CMK (cell line): ENCODE measurements around the gene LRRK1.

ENCODE experiments used
- DNase-seq: peaks from one replicate; pipeline ENCODE4 v3.0.0-alpha.2; 2010; ENCODE audit warnings: low read depth

Gene LRRK1

DNA sequence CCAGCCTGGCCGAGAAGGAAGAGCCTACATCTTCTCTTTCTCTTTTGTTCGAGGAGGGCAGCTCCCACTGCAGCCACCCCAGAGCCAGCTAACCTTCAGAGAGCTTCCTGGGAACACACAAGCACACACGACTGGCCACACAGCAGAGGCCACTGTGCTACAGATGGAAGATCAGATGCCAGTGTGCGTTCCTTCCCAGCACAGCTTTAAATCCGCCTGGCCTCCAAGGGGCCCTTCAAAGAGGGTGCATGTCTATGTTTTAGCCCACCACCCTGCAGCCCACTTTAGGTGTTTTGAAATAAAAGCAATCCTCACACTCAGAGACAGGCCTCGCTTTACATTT is 27.2 kb upstream of the LRRK1 start:
- DNase-seq: no peak

DNA sequence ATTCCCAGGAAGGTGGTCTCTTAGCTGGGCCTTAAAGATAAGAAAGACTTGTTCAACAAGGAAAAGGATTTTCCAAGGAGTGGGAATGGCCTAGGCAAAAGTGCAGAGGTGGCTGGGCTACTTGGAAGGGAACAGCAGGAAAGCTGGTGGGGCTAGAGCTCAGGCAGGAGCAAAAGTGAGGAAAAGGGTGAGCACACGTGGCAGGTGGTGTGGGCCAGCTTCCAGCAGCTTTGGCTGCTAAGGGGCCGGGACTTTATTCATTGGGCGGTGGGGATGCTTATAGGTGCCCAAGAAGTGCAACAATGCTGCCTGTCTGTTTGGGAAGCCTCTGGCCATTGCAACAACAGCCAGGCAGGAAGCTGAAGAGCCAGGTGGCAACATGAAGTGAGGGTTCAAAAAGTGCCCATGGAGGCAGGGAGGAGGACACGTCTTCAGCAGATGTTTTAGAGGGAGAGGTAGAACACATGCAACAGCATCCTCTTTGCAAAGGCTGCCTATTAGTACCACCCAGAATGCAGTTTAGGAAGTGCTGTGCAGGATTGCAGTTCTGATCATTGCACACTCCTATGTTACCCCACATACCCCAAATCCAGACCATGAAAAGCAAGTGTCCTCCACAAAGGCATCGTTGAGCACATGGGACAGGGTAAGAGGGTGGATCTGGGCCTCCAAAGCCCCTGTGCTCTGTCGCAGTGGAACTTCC is 25.7 kb upstream of the LRRK1 start:
- no peak for DNase-seq

DNA sequence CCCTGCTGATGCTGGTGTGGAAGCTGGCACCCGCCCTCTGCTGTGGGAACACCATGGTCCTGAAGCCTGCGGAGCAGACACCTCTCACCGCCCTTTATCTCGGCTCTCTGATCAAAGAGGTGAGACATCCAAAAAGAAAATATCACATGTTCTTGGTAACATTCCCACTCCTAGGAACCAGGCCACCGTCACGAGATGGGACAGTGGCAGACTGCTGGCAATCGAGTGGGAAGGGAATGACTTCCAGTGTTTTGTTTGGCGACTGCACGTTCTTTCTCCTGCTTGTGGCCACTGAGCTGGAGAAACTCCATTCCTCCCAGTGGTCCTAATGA is 25.2 kb upstream of the LRRK1 start:
- no peak for DNase-seq

DNA sequence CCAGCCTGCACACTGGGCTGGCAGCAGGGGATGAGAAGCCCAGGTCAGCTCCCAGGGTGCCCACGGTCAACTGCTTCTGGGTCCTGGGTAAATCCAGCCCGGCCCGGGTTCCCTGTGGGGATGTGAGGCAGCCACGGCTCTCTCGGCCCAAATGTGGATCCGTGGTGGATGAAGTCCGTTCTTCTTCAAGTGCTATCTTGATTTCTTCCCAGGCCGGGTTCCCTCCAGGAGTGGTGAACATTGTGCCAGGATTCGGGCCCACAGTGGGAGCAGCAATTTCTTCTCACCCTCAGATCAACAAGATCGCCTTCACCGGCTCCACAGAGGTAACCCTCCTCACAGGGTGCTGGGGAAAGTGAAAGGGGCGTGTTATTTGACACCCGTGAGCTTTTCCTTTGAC is 23.4 kb upstream of the LRRK1 start:
- DNase-seq: no peak

DNA sequence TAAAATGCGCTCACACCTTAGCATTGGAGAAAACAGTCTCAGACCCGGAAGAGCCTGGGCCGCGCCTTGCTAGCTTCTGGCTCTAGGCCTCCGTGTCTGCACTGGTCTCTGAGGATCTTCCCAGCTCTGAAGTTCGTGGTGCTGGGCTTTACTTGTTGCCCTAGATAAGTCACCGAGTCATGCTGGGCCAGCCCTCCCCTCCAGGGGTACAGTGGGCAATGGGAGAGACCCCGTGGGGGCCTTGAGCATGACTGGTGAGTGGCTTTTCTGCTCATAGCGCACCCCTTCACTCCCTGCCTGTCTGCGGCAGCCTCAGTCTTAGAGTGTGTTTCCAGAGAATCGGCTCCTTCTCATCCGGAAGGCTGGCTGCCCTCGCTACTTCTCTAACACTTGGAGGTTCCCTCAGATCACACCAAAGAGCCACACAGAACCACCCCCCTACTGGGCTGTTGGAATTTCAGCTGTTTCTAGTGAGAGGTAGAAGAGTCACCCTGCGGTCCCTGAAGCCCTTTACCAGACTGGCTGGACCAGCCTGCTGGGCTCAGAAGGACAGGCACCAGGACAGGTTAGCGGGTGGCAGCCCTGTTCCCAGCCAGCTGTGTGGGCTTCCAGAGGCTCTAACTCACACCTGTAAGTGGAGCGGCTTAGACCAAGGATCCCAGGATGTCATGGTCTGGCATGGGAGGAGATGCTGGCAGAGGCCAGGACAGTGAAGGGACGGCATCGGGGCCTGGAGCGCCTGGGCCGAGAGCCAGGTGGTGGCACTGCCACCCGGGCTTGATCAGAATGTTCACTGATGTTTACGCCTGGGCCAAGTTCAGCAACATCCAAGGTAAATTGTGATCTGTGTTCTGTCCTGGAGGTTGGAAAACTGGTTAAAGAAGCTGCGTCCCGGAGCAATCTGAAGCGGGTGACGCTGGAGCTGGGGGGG is 21.7 kb upstream of the LRRK1 start:
- no peak for DNase-seq

DNA sequence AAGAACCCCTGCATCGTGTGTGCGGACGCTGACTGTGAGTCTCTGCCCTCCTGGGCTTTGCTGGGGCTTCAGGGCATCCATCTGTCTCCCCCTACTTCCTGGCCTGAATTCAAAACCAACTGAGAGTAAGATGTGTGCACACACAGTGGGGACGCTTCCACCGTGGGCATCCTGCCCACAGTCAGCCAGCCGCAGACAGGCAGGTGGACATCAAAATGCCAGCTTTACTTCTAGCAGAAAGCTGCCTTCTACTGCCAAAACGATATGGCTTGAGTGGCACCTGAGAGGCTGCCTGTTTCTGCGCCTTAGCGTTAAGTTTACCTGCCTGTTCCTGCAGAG is 21.0 kb upstream of the LRRK1 start:
- DNase-seq: no peak

DNA sequence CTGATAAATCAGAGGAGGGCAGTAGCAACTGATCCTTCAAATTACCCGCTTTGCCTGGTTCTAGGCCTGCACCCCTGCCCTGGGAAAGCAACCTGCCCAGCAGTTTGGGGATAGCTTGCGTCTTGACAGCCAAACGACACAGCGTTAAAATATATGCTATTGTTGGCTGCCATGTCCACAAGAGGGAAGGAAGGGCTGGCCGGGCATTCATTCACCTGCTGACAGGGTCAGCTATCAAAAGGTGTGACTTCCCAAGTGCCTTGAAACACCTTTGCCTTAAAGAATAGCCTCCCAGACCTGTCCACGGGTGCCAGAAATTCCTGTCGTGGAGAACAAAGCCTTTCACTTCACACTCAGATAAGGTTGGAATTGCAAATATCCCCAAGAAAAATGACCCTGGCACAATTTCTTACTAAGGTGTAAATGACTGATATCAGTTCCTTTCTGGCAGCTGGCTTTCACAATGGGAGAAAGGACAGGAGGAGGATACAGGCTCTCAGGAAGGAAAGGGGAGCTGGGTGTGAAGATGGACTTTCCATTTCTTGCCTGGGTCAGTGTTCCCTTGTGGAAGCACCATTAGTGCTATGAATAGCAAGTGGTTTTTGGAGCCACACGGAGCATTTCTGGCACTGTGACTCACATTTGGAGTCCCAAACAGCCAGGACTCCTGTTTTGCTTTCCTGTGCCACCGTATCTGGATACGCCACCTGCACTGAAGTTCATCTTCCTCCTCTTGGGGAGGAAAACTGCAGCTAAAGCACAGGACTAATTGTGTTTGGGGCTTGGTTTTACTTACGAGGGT is 20.3 kb upstream of the LRRK1 start:
- no peak for DNase-seq

DNA sequence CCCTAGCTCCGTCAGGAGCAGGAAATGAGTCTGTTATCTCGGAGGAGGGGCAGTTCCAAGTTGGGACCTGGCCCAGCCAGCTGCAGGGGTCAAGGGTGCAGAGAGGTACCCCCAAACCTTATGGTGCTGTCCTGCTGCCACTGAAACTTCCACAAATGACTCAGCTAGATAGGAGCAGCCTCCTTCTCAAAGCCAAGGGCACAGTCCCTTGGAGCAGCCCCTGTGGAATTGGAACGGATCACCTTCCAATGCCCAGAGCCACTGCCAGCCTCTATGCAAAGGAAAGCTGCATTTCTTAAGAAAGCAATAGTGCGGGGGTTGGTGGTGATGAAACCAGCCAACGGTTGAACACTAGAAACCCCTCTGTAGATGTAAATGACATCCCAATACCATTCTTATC is 19.6 kb upstream of the LRRK1 start:
- DNase-seq: no peak

DNA sequence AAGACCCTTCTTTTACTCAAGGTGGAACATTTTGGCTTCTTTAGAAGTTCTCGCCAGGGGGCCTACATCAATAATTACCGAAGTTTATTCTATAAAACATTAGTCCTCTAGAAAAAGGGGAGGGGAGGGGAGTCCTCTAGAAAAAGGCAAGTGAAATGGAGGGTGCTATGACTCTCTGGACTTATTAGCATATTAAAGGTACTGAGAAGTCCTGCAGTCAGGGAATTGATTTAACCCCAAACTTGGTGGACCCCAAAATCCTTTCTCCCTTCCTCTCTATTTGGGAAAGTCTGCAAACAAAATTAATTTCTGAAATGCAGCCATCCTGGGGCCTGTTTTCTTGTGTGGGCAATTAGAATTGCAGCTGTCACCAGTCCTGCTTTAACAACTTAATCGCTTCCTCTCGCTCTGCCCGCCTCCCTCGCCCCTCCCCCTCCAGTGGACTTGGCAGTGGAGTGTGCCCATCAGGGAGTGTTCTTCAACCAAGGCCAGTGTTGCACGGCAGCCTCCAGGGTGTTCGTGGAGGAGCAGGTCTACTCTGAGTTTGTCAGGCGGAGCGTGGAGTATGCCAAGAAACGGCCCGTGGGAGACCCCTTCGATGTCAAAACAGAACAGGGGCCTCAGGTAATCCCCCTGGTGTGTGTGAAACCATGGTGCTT is 18.9 kb upstream of the LRRK1 start:
- DNase-seq: no peak

DNA sequence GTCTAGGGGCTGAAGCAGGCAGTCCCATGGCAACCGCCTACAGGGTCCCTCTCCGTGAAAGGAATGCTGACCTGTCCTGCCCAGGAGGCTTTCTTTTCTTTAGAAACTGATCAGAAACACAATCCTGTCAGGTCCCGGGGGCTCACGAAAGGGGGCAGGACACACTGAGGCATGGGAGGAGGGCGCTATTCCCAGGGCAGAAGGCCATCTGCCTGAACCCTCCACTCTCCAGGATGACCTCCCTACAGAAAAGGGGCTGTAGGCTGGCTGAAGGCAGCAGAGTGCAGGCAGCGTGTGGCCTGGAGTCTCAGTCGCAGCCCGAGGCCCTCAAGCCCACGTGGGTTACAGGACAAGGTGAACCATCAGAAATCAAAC is 18.4 kb upstream of the LRRK1 start:
- DNase-seq: no peak

DNA sequence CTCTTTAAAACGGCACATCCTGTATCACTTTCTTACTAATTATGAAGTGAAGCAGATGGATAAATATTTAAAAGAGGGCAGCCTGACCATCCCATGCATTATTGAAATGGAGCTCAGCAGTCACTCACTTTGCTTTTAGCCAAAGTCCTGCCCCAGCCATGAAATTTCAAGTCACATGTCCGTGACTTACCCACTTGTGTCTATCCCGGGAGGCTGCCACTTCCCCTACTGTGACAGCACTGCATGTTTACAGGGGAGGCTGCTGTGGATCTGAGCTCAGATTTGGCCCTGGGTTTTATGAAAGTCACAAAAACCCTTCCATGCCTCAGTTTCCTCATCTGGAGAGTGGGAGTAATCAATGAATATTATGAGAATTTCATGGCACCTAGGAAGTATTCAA is 17.9 kb upstream of the LRRK1 start:
- DNase-seq: no peak

DNA sequence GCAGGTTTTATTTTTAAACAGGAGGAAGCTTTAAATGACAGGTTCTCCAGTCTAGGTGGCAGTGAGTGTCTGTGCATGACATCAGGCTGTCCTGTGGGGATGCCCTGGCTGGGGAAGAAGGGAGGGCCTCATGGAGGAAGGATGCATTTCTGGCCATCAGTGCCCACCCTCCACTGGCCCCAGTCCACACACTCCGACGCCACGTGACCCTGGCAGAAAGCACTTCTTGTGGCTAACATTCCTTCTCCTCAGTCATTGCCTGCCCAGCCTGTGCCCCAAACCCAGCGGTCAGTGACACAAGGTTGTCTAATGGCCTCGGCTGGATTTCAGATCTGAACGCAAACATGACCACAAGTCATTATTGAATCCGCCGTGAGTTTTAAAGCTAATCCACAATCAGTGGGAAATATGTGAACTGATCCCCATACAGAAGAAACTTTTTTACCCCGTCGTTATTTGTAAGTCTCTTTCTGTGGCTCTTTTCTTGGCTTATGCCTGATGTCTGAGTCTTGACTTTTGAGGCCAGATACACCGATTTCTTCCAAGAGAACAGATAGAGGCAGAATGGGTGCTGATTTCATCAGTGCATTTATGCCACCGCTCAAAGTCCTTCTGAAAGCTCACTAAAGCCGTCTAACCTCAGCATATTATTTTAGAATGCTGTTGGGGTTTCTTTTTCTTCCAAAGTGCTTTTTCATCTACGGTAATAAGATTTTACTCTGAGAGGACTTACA is 17.3 kb upstream of the LRRK1 start:
- no peak for DNase-seq

DNA sequence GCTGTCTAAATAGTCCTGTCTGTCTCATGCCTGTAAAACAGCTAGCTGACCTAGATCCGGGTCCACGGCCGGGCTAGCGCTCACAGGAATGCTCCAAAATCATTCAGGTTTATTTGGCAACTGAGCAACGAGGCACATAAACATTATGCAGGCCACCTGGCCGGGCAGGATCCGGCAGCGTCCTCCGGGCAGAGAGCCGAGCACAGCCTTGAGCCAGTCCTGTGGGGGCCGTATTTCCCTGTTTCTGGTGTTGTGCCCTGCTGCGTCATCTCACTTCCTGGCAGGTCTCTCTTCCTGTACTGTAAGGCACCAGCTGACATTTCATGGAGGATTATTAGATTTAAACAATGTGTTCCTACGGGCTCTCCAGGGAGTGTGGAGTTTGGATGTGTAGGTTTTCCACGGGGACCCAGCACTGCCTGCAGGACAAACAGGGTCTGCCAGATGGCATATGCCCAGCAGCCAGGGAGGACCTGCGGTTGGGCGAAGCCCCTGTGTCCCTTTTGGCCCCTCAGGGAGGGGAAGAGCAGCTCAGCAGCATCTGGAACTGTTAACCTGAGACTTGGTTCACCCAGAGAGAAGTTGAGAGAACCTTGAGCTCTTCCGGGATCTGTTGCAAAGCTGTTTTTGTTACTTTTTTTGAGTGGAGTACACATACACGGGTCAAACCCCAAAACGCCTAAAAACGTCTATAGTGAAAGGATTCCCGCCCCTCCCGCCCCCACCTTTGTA is 16.6 kb upstream of the LRRK1 start:
- DNase-seq: no peak

DNA sequence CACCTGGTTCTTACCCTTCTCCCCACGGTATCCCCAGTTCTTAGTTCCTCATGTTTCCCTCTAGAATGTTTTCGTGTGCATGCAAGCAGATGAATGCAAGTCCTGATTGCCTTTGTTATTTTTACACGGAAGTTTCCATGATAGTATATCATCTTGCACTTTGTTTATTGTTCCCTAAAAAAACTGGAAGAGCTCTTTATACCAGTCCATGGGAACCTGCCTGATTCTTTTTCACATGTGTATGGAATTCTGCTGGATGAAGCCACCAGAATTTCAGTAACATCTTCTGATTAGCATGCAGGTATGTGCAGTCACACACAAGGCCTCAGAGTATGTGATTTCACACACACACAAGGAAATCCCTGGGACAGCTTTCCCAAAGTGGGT is 16.0 kb upstream of the LRRK1 start:
- DNase-seq: no peak

DNA sequence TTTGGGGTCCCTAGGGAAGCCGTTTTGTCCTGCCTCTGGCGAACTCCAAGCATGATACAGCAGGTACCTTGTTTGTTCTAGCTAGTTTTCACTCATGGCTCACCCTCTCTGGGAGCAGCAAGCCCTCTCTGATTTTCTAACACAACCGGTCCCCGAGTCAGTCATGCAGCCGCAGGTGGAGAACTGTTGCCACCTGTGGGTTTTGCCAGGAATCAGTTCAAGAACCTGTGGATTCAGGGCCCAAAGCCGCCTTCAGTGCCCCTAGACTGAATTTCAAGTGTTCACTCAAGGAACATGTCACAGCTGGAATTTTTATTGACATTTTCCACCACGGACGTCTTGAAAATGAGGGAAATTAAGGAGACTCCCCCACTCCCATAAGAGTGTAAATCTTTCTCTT is 13.3 kb upstream of the LRRK1 start:
- DNase-seq: no peak

DNA sequence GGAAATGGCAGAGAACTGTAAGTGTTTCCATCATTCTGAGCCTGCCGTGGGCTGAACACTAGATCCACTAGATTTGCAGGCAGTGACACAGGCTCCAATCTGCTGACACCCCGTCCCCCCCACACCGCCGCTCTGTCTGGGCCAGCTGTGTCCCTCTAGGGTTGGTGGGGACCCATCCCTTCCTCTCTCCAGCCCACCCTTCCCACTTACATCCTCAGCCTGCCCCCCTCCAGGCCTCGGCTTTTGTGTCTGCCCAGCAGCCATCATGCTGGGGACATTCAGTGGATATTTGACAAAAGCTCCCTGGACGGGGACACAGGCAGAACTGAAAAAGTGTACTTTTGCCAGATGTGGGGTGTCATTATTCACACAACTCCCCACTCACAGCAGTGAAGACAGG is 10.7 kb upstream of the LRRK1 start:
- DNase-seq: no peak

DNA sequence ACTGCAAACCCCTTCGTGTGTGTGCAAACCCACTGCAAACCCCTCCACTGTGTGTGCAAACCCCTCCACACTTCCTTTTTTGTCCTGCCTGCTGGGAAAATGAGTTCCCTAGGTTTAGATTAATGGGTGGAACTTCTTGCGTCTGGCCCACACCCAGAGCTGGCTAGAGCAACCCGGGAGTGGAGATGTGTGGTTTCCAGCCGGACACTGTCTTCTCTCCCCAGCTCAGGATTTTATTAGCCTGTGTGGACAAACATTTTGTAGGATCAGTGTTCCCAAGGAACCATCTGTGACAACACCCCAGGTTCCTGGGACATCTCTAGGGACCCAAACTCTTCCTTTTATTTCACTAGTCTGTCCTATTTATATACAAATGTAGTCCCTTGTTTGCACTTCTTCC is 9.6 kb upstream of the LRRK1 start:
- no peak for DNase-seq

DNA sequence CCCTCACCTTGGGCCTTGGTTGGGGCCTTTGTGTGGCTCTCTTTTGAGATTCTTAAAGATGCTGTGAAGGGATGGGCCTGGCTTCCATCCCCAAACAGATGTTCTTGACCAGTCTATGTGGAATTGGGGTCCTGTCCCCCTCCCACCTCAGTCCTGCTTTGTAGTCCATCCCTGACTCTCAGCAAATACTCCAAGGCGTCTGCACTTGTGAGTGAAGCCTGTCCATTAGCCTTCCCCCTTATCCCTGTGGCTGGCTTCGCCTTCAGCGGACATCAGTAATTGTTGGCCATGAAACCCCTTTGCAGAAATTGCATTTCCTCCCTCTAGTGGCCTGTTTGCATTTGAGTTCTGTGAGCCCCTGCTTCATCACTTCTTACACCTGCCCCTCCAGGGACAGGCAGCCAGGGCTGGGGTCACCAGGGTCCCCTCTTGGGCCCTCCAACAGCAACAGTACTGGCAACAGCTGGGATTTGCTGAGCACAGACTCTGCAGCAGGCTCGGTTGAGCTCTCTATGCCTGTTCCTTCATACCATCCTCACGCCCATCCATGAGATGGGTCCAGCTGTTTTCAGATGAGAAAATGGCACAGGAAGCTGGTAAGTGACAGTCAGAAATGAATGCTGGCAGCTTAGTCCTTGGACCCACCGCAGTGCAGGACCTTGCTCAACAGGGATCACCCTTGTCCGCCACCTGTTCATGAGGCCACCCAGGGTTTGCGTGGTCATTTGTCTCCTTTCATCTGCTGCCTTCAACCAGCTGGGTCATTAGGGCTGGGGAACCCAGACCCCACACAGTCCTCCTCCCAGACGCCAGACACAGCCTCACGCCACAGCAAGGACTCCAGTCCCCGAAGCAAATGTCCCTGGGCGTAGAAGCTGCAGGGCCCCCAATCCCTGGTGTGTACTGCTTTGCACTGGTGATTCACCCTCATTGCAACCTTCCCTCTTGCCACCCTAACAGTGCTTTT is 8.9 kb upstream of the LRRK1 start:
- no peak for DNase-seq

DNA sequence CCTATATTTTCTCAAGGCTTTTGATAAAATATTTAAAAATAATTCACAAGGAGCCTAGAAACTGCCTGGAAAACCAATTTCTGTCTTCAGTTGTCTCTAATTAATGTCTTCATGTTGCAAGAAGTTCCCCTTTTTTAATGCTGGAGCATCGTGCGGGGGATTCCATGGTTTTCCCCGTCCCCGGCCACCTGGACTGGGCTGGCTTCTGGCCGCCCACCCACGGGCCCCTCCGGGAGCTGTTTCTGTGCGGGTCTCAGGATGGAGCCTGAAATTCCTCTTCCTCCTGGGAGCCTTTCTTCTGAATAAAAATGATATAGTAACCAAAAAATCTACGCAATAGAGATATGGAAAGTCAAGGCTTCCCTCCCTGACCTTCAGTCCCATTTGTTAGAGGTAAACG is 8.1 kb upstream of the LRRK1 start:
- DNase-seq: no peak

DNA sequence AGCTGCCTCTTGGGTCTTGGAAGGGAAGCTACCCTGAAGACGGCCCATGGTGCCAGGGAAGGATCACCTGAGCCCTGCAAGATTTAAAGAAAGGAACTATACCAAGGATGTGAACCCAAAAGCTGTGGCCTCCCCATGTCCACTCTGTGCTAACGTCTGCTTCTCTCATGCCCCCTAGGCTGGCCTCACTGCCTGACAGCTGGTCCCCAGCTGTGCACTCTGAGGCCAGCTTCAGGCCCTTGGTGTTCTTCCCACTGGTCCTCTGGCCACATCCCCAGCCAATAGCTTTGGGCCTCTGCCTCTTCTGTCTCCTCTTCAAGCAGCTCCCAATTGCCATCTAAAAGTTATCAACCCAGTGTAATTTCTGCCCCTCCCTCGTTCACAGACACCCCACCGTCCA is 5.2 kb upstream of the LRRK1 start:
- DNase-seq: no peak
